ENCODE measurements around the gene CCDC117.

DNA sequence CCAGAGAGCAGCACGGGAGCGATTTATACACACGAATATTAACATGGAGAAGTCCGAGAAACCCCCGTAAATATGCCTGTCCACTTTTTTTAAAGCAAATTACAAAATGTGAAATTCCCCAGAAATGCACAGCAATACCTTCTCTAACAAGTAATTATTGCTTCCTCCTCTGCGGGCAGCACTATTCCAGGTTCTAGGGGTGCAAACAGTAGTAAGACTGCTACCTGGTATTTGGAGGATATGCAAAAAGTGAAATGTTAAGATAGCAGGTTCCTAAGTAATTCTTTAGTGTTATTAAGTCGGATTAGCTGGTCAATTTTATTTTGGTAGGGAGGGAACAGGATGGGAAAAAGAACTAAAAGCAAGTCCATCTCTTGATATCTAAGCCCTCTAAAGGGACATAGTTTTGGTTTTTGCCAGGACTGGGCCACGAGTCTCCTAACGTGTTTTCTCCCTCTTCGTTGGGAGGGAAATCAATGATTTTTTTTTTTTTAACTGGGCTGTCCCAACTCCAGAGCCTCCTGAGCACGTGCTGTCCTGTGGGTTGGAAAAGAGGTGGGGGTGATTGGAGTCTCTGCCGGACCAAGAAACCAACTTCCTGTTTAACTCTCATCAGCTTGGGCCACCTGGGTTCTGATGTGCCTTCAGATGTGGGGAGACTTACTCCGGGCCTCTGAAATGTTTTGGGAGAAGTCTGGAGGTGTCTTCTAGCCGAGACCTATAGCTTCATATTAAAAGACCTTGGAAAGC, 29.5 kb downstream of the CCDC117 start:
- peak; percentile 70 for TF ChIP-seq POLR2A (IDR thresholded peaks at IDR 0.05)
- TF ChIP-seq, protein P1, sequence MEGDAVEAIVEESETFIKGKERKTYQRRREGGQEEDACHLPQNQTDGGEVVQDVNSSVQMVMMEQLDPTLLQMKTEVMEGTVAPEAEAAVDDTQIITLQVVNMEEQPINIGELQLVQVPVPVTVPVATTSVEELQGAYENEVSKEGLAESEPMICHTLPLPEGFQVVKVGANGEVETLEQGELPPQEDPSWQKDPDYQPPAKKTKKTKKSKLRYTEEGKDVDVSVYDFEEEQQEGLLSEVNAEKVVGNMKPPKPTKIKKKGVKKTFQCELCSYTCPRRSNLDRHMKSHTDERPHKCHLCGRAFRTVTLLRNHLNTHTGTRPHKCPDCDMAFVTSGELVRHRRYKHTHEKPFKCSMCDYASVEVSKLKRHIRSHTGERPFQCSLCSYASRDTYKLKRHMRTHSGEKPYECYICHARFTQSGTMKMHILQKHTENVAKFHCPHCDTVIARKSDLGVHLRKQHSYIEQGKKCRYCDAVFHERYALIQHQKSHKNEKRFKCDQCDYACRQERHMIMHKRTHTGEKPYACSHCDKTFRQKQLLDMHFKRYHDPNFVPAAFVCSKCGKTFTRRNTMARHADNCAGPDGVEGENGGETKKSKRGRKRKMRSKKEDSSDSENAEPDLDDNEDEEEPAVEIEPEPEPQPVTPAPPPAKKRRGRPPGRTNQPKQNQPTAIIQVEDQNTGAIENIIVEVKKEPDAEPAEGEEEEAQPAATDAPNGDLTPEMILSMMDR (IDR thresholded peaks at IDR 0.05): no peak

All from right lobe of liver (tissue), 4 donors.